IPS-18a (cell line): Measurements from ENCODE around the gene ZNF581.
A peak's percentile ranks its signal among the peaks of the same experiment; 100 is the strongest.

ENCODE experiments used
- H3K27ac ChIP-seq: one replicate; pipeline ENCODE4 v1.5.1; 2013; ENCODE audit warnings: low read length
- H3K27me3 ChIP-seq: one replicate; pipeline ENCODE4 v1.6.1; 2013; ENCODE audit warnings: mild to moderate bottlenecking, low read length; ENCODE audit not compliant: control insufficient read depth, insufficient read depth
- H3K36me3 ChIP-seq: one replicate; pipeline ENCODE4 v1.6.1; 2013; ENCODE audit warnings: low read depth, low read length; ENCODE audit not compliant: control insufficient read depth
- H3K4me1 ChIP-seq: one replicate; pipeline ENCODE4 v1.6.1; 2013; ENCODE audit warnings: low read depth, low read length; ENCODE audit not compliant: control insufficient read depth
- H3K4me3 ChIP-seq: one replicate; pipeline ENCODE4 v1.5.1; 2013; ENCODE audit warnings: low read length
- H3K9ac ChIP-seq: one replicate; pipeline ENCODE4 v1.6.1; 2013; ENCODE audit warnings: mild to moderate bottlenecking, low read length, moderate library complexity
- H3K9me3 ChIP-seq: one replicate; pipeline ENCODE4 v1.6.1; 2013; ENCODE audit warnings: low read depth, low read length; ENCODE audit not compliant: control insufficient read depth

The ZNF581 gene

GRCh38 chr19:55673889-55674288 is 30.4 kb downstream of the ZNF581 start:
- Histone ChIP-seq H3K9ac (no peak overlapping the region), H3K9me3 (no peaks in the 10 kb centered on the region), H3K4me1 (peaks cover 18% of the 10 kb centered on the region), H3K36me3 (peaks cover 24% of the 10 kb centered on the region), H3K27ac (no peak overlapping the region), H3K4me3 (no peak overlapping the region), H3K27me3 (no peaks in the 10 kb centered on the region)

GRCh38 chr19:55674459-55674840 is 31.0 kb downstream of the ZNF581 start:
- H3K4me3 ChIP-seq: peak overlapping the region; percentile 65
- H3K27me3 ChIP-seq: no peaks in the 10 kb centered on the region
- H3K9ac ChIP-seq: peak overlapping the region; percentile 82
- peak overlapping the region; percentile 25 for H3K27ac ChIP-seq
- H3K4me1 ChIP-seq: peaks cover 18% of the 10 kb centered on the region
- H3K9me3 ChIP-seq: no peaks in the 10 kb centered on the region
- peaks cover 24% of the 10 kb centered on the region for H3K36me3 ChIP-seq

- H3K9ac ChIP-seq: peak within 1 kb of the TSS; percentile 82
- peaks cover 24% of the 10 kb centered on the region for H3K36me3 ChIP-seq
- no peaks in the 10 kb centered on the region for H3K9me3 ChIP-seq
- H3K4me3 ChIP-seq: peak within 1 kb of the TSS; percentile 92
- H3K4me1 ChIP-seq: peaks cover 18% of the 10 kb centered on the region
- peak within 1 kb of the TSS; percentile 25 for H3K27ac ChIP-seq
- no peaks in the 10 kb centered on the region for H3K27me3 ChIP-seq
Observed at GRCh38 chr19:55674841-55675660, 31.6 kb downstream of the ZNF581 start, which contains the start of gene EPN1. TSS of gene EPN1 (plus strand) at chr19:55675226. CDS start at chr19:55678628, 3,402 bp downstream.

GRCh38 chr19:55675661-55676354 is 32.4 kb downstream of the ZNF581 start:
- Histone ChIP-seq H3K4me1 (peaks cover 18% of the 10 kb centered on the region), H3K27ac (no peak overlapping the region), H3K36me3 (peaks cover 21% of the 10 kb centered on the region), H3K4me3 (peak overlapping the region; percentile 92), H3K27me3 (no peaks in the 10 kb centered on the region), H3K9me3 (no peaks in the 10 kb centered on the region), H3K9ac (peak overlapping the region; percentile 82)

- H3K4me1 ChIP-seq: peaks cover 18% of the 10 kb centered on the region
- peak overlapping the region; percentile 92 for H3K4me3 ChIP-seq
- H3K9ac ChIP-seq: peak overlapping the region; percentile 82
- no peaks in the 10 kb centered on the region for H3K27me3 ChIP-seq
- H3K36me3 ChIP-seq: peaks cover 26% of the 10 kb centered on the region
- H3K9me3 ChIP-seq: no peaks in the 10 kb centered on the region
- H3K27ac ChIP-seq: no peak overlapping the region
Observed at GRCh38 chr19:55676383-55676782, 32.9 kb downstream of the ZNF581 start.

- peaks cover 17% of the 10 kb centered on the region for H3K4me1 ChIP-seq
- H3K27me3 ChIP-seq: no peaks in the 10 kb centered on the region
- peaks cover 28% of the 10 kb centered on the region for H3K36me3 ChIP-seq
- no peak overlapping the region for H3K4me3 ChIP-seq
- no peak overlapping the region for H3K27ac ChIP-seq
- H3K9me3 ChIP-seq: no peaks in the 10 kb centered on the region
- no peak overlapping the region for H3K9ac ChIP-seq
Observed at GRCh38 chr19:55676889-55677505, 33.5 kb downstream of the ZNF581 start.

- Histone ChIP-seq H3K27me3 (no peaks in the 10 kb centered on the region), H3K27ac (no peak overlapping the region), H3K9ac (no peak overlapping the region), H3K9me3 (no peaks in the 10 kb centered on the region), H3K4me3 (no peak overlapping the region), H3K4me1 (peaks cover 12% of the 10 kb centered on the region), H3K36me3 (peaks cover 30% of the 10 kb centered on the region)
Observed at GRCh38 chr19:55677572-55678028, 34.2 kb downstream of the ZNF581 start.

GRCh38 chr19:55678121-55678671 is 34.7 kb downstream of the ZNF581 start:
- H3K4me3 ChIP-seq: no peak overlapping the region
- H3K27ac ChIP-seq: no peak overlapping the region
- peaks cover 30% of the 10 kb centered on the region for H3K36me3 ChIP-seq
- H3K9ac ChIP-seq: no peak overlapping the region
- H3K4me1 ChIP-seq: peaks cover 10% of the 10 kb centered on the region
- H3K27me3 ChIP-seq: no peaks in the 10 kb centered on the region
- no peaks in the 10 kb centered on the region for H3K9me3 ChIP-seq

- peaks cover 8% of the 10 kb centered on the region for H3K4me1 ChIP-seq
- peaks cover 38% of the 10 kb centered on the region for H3K36me3 ChIP-seq
- no peak overlapping the region for H3K9ac ChIP-seq
- no peaks in the 10 kb centered on the region for H3K27me3 ChIP-seq
- H3K4me3 ChIP-seq: no peak overlapping the region
- no peak overlapping the region for H3K27ac ChIP-seq
- no peaks in the 10 kb centered on the region for H3K9me3 ChIP-seq
Observed at GRCh38 chr19:55679343-55680257, 36.2 kb downstream of the ZNF581 start.

GRCh38 chr19:55680339-55681130 is 37.1 kb downstream of the ZNF581 start:
- Histone ChIP-seq H3K27me3 (no peaks in the 10 kb centered on the region), H3K27ac (no peak overlapping the region), H3K36me3 (peaks cover 41% of the 10 kb centered on the region), H3K4me3 (no peak overlapping the region), H3K4me1 (peaks cover 8% of the 10 kb centered on the region), H3K9ac (no peak overlapping the region), H3K9me3 (no peaks in the 10 kb centered on the region)
